ENCODE data around the gene TMEM145. TPM values are rescaled to one million over a fixed set of nuclear protein-coding genes. Genes with fewer than 3 reads are reported as not detected.

Gene TMEM145
- total RNA-seq, 1 experiment from 2014 or later = 3.0 TPM

- peak overlapping the region; percentile 67 for H3K27ac ChIP-seq (ENCODE audit: low read length)
- CTCF ChIA-PET = no interaction called here
- DNase-seq (ENCODE audit: low read depth, low spot score) (no peak), ATAC-seq (peak; percentile 62)
- in situ Hi-C loops (cut with HindIII; ENCODE audit: low pct_unique_long_range_greater_than_20kb, low sequenced_read_pairs) (no loop called here), intact Hi-C loops (cut with micrococcal nuclease; ENCODE audit: unreplicated experiment) (loop anchor here (5.0 kb wide), 1 partner anchor 36 kb away; no protein-coding TSS in a partner anchor)
- peak overlapping the region; percentile 45 to 56 for H3K4me3 ChIP-seq (ENCODE audit: low read depth in 2 of 2, low read length in 2 of 2)
- H3K27me3 ChIP-seq (ENCODE audit: control insufficient read depth, insufficient read depth, low read length) = no peaks in the 10 kb centered on the region
- no peak; the same call in 1 of the 2 replicates for TF ChIP-seq POLR2AphosphoS5 (IDR thresholded peaks at IDR 0.05; ENCODE audit: low read depth, low read length)
- TF ChIP-seq, protein P1, sequence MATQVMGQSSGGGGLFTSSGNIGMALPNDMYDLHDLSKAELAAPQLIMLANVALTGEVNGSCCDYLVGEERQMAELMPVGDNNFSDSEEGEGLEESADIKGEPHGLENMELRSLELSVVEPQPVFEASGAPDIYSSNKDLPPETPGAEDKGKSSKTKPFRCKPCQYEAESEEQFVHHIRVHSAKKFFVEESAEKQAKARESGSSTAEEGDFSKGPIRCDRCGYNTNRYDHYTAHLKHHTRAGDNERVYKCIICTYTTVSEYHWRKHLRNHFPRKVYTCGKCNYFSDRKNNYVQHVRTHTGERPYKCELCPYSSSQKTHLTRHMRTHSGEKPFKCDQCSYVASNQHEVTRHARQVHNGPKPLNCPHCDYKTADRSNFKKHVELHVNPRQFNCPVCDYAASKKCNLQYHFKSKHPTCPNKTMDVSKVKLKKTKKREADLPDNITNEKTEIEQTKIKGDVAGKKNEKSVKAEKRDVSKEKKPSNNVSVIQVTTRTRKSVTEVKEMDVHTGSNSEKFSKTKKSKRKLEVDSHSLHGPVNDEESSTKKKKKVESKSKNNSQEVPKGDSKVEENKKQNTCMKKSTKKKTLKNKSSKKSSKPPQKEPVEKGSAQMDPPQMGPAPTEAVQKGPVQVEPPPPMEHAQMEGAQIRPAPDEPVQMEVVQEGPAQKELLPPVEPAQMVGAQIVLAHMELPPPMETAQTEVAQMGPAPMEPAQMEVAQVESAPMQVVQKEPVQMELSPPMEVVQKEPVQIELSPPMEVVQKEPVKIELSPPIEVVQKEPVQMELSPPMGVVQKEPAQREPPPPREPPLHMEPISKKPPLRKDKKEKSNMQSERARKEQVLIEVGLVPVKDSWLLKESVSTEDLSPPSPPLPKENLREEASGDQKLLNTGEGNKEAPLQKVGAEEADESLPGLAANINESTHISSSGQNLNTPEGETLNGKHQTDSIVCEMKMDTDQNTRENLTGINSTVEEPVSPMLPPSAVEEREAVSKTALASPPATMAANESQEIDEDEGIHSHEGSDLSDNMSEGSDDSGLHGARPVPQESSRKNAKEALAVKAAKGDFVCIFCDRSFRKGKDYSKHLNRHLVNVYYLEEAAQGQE (IDR thresholded peaks at IDR 0.05; ENCODE audit: insufficient read depth in 1 of 2, low read depth in 2 of 2, low read length in 1 of 2) = no peak
- no TSS peak for BruUV-seq (replicated peaks)
- no peaks in the 10 kb centered on the region; the same call in 1 of the 2 replicates for H3K36me3 ChIP-seq (ENCODE audit: control insufficient read depth, insufficient read depth, low read length)
- H3K9me3 ChIP-seq (ENCODE audit: control insufficient read depth, insufficient read depth, low read depth, low read length) = no peaks in the 10 kb centered on the region
- peaks cover 42% of the 10 kb centered on the region for H3K4me1 ChIP-seq (ENCODE audit: control insufficient read depth, insufficient read depth, low read length)
- POLR2A ChIA-PET = no interaction called here
These were observed 29.7 kb upstream of the TMEM145 start for GRCh38 chr19:42283188-42284065.

- Histone ChIP-seq H3K9me3 (ENCODE audit: control insufficient read depth, insufficient read depth, low read depth, low read length) (no peaks in the 10 kb centered on the region), H3K36me3 (ENCODE audit: control insufficient read depth, insufficient read depth, low read length) (no peaks in the 10 kb centered on the region; the same call in 1 of the 2 replicates), H3K27me3 (ENCODE audit: control insufficient read depth, insufficient read depth, low read length) (no peaks in the 10 kb centered on the region), H3K27ac (ENCODE audit: low read length) (no peak overlapping the region), H3K4me3 (ENCODE audit: low read depth in 2 of 2, low read length in 2 of 2) (peak overlapping the region in 1 of 2 experiments; percentile 37; a peak in 2 of 4 replicates), H3K4me1 (ENCODE audit: control insufficient read depth, insufficient read depth, low read length) (peaks cover 36% of the 10 kb centered on the region)
- intact Hi-C loops (cut with micrococcal nuclease; ENCODE audit: unreplicated experiment) = loop anchor here (5.0 kb wide), 1 partner anchor 37 kb away; no protein-coding TSS in a partner anchor
- in situ Hi-C loops (cut with HindIII; ENCODE audit: low pct_unique_long_range_greater_than_20kb, low sequenced_read_pairs) = no loop called here
- DNase-seq (ENCODE audit: low read depth, low spot score) (no peak), ATAC-seq (peak; percentile 22)
- POLR2A ChIA-PET = no interaction called here
- CTCF ChIA-PET = no interaction called here
- TF ChIP-seq CTCF (IDR thresholded peaks at IDR 0.05) = no peak
- TF ChIP-seq TCF7L2 (IDR thresholded peaks at IDR 0.05; ENCODE audit: low read depth, low read length) = no peak
- no peak for TF ChIP-seq SIN3A (IDR thresholded peaks at IDR 0.05; ENCODE audit: borderline replicate concordance, insufficient read depth, low read depth, low read length)
- no peak for TF ChIP-seq POLR2AphosphoS5 (IDR thresholded peaks at IDR 0.05; ENCODE audit: low read depth, low read length)
- TF ChIP-seq, protein P1 (IDR thresholded peaks at IDR 0.05; ENCODE audit: insufficient read depth in 1 of 2, low read depth in 2 of 2, low read length in 1 of 2) = no peak
- BruUV-seq (replicated peaks) = no TSS peak
These were observed 29.0 kb upstream of the TMEM145 start for GRCh38 chr19:42284066-42284501.

Measured in Panc1 (cell line).